ENCODE data around the gene LILRB3.

- TF ChIP-seq POLR2A (IDR thresholded peaks at IDR 0.05) (no peak), CTCF (IDR thresholded peaks at IDR 0.05) (no peak)
Observed at GRCh38 chr19:54188215-54188871, 34.5 kb downstream of the LILRB3 start.

Measured in esophagus squamous epithelium (tissue), 4 donors.